GM12801 (cell line): ENCODE data around the gene RAD21L1.

ENCODE experiments used
- TF ChIP-seq, protein P1 (sequence below): IDR thresholded peaks from one replicate; pipeline ENCODE4 v1.5.1; 2011; ENCODE audit warnings: control low read depth; ENCODE audit not compliant: insufficient read length; ENCODE audit errors: extremely low read depth

RAD21L1 gene

DNA sequence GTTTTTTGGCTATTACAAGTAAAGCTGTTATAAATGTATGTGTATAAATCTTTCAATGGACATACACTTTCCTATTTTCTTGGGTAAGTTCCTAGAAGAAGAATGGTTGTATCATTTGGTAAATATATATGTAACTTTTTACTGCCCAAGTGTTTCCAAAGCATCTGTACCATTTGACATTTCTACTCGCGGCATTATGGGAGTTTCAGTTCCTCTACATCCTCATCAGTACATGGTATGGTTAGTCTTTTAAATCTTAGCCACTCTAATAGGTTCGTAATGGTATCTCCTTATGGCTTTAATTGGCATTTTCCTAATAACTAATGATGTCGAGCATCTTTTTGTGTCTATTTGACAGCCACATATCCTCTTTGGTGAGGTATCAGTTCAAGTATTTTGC lies 53.1 kb downstream of the RAD21L1 start:
- TF ChIP-seq, protein P1, sequence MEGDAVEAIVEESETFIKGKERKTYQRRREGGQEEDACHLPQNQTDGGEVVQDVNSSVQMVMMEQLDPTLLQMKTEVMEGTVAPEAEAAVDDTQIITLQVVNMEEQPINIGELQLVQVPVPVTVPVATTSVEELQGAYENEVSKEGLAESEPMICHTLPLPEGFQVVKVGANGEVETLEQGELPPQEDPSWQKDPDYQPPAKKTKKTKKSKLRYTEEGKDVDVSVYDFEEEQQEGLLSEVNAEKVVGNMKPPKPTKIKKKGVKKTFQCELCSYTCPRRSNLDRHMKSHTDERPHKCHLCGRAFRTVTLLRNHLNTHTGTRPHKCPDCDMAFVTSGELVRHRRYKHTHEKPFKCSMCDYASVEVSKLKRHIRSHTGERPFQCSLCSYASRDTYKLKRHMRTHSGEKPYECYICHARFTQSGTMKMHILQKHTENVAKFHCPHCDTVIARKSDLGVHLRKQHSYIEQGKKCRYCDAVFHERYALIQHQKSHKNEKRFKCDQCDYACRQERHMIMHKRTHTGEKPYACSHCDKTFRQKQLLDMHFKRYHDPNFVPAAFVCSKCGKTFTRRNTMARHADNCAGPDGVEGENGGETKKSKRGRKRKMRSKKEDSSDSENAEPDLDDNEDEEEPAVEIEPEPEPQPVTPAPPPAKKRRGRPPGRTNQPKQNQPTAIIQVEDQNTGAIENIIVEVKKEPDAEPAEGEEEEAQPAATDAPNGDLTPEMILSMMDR, result no peak

DNA sequence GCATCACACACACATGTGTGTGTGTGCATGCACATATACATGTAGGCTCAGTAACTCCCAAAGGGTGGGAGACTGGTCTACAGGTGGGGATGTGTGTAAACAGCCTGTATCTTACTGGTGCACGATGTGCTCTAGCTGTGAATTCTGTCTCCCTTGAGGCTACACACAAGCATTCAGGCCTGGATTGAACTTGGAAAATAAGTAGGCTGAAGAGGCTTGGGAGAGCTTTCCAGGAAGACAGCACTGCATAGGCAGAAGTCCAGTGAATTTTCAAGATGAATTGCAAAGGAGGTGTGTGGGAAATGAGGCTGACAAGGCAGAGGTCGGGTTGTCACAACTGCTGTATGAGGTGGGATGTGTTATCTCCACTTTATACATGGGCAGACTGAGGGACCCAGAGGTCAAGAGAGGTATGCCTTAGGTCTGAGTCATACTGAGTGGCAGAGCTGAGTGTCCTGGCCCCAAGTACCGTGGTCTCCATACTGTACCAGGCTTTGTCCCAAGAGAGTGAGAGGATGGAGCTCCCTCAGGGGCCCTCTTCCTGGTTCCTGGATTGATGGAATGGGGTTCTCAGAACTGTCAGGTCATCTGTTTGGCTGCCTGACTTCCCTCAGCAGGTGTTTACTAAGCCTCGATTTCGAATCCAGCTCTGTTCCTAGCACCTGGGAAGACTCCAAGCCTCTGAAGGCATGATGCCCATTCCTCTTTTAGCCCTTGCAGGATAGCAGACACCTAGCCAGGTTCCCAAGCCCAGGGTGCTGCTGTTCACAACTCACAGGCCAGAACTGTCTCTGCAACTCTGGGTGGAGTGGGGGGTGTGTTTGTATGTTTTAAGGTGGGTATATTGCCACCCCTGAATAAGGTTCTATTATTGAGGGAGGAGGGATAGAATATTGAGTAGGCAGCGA lies 54.6 kb downstream of the RAD21L1 start:
- TF ChIP-seq, protein P1, result no peak

DNA sequence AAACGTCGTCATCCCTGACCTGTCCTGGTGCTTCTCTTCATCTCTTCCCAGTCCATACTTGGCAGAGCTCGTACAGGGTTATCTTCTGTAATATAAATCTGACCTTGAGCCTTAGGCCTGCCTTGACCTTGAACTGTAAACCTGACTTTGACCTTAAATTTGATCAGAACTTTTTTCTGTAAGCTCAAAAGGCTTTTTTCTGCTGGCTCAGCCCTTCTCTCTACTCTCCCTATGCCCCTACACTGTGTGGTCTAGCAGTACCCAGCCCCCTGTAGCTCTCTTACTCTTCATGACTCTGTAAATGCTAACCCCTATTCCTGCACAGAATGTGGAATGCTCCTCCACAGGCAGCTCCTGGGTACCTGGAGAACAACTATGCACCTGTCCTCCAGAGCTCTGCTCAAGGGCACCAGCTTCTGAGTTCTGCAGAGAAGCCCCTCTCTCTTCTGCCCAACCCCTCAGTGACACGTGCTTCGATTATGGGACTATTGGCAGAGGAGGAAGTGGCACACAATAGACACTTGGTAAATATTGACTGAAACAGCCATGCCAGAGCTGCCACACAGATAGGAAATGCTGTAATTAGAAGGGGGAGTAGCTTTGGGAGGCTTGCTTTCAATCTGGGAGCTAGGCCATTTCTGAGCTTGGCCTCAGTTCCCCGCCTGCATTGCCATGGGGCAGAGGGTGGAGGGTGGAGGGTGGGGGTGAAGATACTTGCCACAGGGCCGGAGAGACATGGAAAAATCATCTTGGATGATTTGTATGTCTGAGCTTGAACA lies 55.6 kb downstream of the RAD21L1 start:
- TF ChIP-seq, protein P1, result no peak

GRCh38 chr20:1282966-1283365 lies 57.1 kb downstream of the RAD21L1 start:
- TF ChIP-seq, protein P1, result no peak

GRCh38 chr20:1283522-1284510 lies 58.0 kb downstream of the RAD21L1 start:
- TF ChIP-seq, protein P1, result no peak

DNA sequence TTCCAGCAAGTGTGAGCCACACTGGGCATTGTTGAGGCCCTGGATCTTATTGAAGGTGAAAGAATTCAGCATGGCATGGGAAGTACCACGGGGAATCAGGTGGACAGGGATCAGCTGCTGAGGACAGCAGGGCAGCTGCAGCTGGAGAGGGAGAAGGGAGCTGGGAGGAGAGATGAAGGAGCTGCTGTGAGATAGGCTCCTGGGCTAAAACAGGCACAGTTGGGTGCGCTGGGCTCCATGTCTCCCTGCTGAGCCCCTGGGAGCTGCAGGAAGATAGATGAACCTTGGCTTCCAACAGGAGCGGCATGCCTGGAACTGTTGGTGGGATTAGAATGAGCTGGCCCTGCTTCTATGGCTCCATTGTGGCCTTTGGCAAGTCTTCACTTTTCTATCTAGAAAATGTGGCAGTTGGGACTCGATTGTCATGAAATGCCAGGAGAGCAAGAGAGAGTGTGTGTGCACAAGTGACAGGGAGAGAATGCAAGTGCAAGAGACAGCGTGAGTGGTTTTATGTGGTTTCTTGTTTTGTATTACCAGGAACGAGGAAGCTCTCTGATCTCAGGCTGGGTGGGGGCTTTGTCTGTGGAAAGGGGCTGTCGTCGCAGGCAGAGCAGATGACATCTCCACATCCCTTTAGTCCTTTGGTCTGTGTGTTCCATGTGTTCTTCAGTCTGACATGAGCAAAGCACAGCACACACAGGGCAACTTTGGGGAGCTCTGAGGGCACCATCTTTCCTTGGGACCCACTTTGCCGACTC lies 60.6 kb downstream of the RAD21L1 start:
- TF ChIP-seq, protein P1, result no peak
